GM18519 (cell line): ENCODE measurements around the gene ZNF768.
"Not testable (repeated sequence)": the region's sequence is repeated elsewhere in the genome, so short reads cannot be mapped to it uniquely, and the experiment has no call there.

Experiments
- ATAC-seq: cut with Tn5 transposase; IDR thresholded peaks from one replicate; pipeline ENCODE4 v1.9.1; 2021; ENCODE audit warnings: mild to moderate bottlenecking, moderate library complexity; ENCODE audit not compliant: unreplicated experiment, low FRiP score

The ZNF768 gene

GRCh38 chr16:30515275-30515674 is 11.1 kb downstream of the ZNF768 start:
- no peak for ATAC-seq

GRCh38 chr16:30511509-30511908 is 14.9 kb downstream of the ZNF768 start:
- ATAC-seq, result no peak

- ATAC-seq, result no peak
Observed at GRCh38 chr16:30510376-30510938, 15.9 kb downstream of the ZNF768 start.

GRCh38 chr16:30509081-30509765 is 17.1 kb downstream of the ZNF768 start:
- no peak for ATAC-seq

GRCh38 chr16:30503403-30504296 is 22.7 kb downstream of the ZNF768 start:
- no peak for ATAC-seq

GRCh38 chr16:30499284-30499683 is 27.1 kb downstream of the ZNF768 start:
- no peak for ATAC-seq

GRCh38 chr16:30494709-30495108 is 31.7 kb downstream of the ZNF768 start:
- no peak for ATAC-seq

- no peak for ATAC-seq
Observed at GRCh38 chr16:30493941-30494488, 32.4 kb downstream of the ZNF768 start.

- ATAC-seq, result no peak
Observed at GRCh38 chr16:30491744-30492308, 34.5 kb downstream of the ZNF768 start.

GRCh38 chr16:30491229-30491628 is 35.1 kb downstream of the ZNF768 start:
- no peak for ATAC-seq

GRCh38 chr16:30490210-30490609 is 36.2 kb downstream of the ZNF768 start:
- no peak for ATAC-seq

- no peak for ATAC-seq
Observed at GRCh38 chr16:30488764-30489605, 37.4 kb downstream of the ZNF768 start.

GRCh38 chr16:30485818-30486436 is 40.4 kb downstream of the ZNF768 start:
- no peak for ATAC-seq

GRCh38 chr16:30484887-30485286 is 41.5 kb downstream of the ZNF768 start:
- no peak for ATAC-seq

GRCh38 chr16:30482366-30482765 is 44.0 kb downstream of the ZNF768 start:
- no peak for ATAC-seq

- ATAC-seq, result no peak
Observed at GRCh38 chr16:30481381-30481780, 45.0 kb downstream of the ZNF768 start.

GRCh38 chr16:30478766-30479478 is 47.4 kb downstream of the ZNF768 start:
- ATAC-seq, result no peak

GRCh38 chr16:30477773-30478172 is 48.6 kb downstream of the ZNF768 start:
- not testable (repeated sequence) for ATAC-seq

- no peak for ATAC-seq
Observed at GRCh38 chr16:30476991-30477390, 49.4 kb downstream of the ZNF768 start.
